Hematopoietic multipotent progenitor cell treated with erythropoietin and hydrocortisone succinate and interleukin-3 and kit ligand, for 4 days (in vitro differentiated cells): ENCODE measurements around the gene SPHK1.

Experiments used
- DNase-seq: peaks from one replicate; pipeline ENCODE4 v3.0.0-alpha.2; 2015

SPHK1 gene

GRCh38 chr17:76434870-76435269, 50.5 kb downstream of the SPHK1 start:
- DNase-seq, result no peak

- DNase-seq, result no peak
Measured at GRCh38 chr17:76435751-76436150, 51.3 kb downstream of the SPHK1 start.
